Urinary bladder (tissue), 4 donors: ENCODE data around the gene AJM1. TPM values are rescaled to one million over a fixed set of nuclear protein-coding genes. Genes with fewer than 3 reads are reported as not detected.
"Not testable (repeated sequence)": the region's sequence is repeated elsewhere in the genome, so short reads cannot be mapped to it uniquely, and the experiment has no call there.

Experiments used
- DNase-seq: peaks from one replicate; pipeline ENCODE4 v3.0.0-alpha.2; 2015; ENCODE audit errors: extremely low spot score
- H3K27ac ChIP-seq: one replicate; pipeline ENCODE4 v1.5.1; 2013; ENCODE audit warnings: low read depth, mild to moderate bottlenecking, moderate library complexity
- H3K36me3 ChIP-seq: one replicate; pipeline ENCODE4 v1.6.1; 2013; ENCODE audit warnings: mild to moderate bottlenecking, moderate library complexity; ENCODE audit not compliant: insufficient read depth
- H3K4me1 ChIP-seq: one replicate; pipeline ENCODE4 v1.6.1; 2013; ENCODE audit warnings: mild to moderate bottlenecking, moderate library complexity; ENCODE audit not compliant: insufficient read depth
- H3K4me3 ChIP-seq: one replicate; pipeline ENCODE4 v1.5.1; 2013; ENCODE audit warnings: low read depth, low read length
- WGBS: extraction: QIAGEN DNeasy Blood & Tissue Kit; methylation state at CpG from one replicate; pipeline ENCODE4 v1.1.7; 2013; 5-methylcytosine and 5-hydroxymethylcytosine counted together
- polyA plus RNA-seq: library from polyadenylated mRNA; stranded (reverse); fragments of 200-250 nt; gene quantifications from one replicate; pipeline ENCODE4 v1.2.3, GENCODE V29; 2013
- total RNA-seq: library from RNA; depleted of rRNA; stranded (reverse); fragments of >200 nt; gene quantifications from one replicate; pipeline ENCODE4 v1.2.3, GENCODE V29; 2014
- donor health status: healthy with polysubstance abuse.
- donor health status: healthy.

AJM1 gene
- total and polyA plus RNA-seq, 2 donors = 0.69 to 6.9 TPM

DNA sequence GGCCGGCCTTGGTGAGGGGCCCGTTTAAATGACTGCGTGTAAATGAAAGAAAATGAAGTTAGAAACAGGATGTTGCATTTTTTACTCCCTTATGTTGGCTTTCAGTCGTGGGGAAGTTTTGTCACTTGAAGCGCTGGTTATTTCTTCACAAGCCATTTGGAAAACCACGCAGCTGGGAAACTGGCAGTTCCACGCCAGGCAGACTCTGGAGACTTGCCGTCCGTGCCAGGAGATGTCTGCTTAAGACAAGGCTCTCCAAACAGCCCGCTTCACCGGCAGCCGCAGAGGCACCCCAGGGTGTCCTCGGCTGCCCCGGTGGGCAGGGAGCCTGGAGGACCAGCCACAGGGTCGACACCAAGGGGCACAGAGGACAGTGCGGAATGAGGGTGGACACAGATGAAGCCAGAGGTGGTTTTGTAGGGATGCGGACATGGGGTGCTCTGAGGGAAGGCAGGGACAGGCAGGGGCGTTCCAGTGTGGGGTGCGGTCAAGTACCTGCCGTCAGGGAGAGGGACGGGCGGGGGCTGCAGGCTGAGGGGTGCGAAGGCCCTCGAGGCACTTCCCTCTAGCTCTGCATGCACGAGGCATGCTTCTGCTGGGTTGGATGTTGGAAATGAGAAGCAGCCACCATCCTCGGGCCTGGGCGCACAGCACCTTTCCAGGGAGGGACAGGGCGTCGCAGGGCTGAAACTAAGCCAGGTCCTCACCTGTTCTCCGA is 11.1 kb upstream of the AJM1 start:
- Histone ChIP-seq H3K4me3 (no peak overlapping the region), H3K36me3 (no peaks in the 10 kb centered on the region), H3K27ac (no peak overlapping the region), H3K4me1 (no peaks in the 10 kb centered on the region)
- 94% methylated on average over 30 of the region's 30 CpGs for WGBS
- DNase-seq = no peak

DNA sequence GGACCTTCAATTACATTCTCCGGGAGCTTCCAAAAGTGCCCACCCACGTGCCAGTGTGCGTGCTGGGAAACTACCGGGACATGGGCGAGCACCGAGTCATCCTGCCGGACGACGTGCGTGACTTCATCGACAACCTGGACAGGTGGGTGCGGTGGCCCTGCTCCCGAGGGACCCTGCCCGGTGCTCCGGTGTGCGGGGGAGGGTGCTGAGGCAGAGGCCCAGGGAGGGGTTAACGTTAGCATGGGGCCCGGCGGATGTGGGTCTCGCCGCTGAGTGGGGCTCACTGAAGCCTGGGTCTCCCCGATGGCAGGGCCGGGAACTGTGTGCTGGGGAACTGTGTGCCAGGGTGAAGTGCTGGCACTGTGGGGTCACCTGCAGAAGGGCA is 10.6 kb upstream of the AJM1 start:
- Histone ChIP-seq H3K27ac (no peak overlapping the region), H3K4me3 (no peak overlapping the region), H3K4me1 (no peaks in the 10 kb centered on the region), H3K36me3 (no peaks in the 10 kb centered on the region)
- no peak for DNase-seq
- 90% methylated on average over 23 of the region's 23 CpGs for WGBS

DNA sequence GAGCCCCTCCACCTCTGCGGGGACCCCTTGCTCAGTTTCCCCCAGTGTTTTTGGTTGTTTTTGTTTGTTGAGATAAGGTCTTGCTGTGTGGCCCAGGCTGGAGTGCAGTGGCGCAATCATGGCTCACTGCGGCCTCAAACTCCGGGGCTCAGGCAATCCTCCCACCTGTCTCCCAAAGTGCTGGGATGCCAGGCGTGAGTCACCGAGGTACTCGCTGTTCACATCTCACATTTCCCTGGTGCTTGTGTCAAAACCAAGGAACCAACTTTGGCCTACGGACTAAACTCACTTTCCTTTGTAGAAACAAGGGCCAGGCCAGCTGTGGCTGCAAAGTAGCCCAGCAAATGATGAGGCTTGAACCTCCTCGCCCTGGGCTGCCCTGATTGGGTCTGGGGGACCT is 9.7 kb upstream of the AJM1 start:
- Histone ChIP-seq H3K4me1 (no peaks in the 10 kb centered on the region), H3K4me3 (no peak overlapping the region), H3K36me3 (no peaks in the 10 kb centered on the region), H3K27ac (no peak overlapping the region)
- no peak for DNase-seq
- 93% methylated on average over 9 of the region's 9 CpGs for WGBS

DNA sequence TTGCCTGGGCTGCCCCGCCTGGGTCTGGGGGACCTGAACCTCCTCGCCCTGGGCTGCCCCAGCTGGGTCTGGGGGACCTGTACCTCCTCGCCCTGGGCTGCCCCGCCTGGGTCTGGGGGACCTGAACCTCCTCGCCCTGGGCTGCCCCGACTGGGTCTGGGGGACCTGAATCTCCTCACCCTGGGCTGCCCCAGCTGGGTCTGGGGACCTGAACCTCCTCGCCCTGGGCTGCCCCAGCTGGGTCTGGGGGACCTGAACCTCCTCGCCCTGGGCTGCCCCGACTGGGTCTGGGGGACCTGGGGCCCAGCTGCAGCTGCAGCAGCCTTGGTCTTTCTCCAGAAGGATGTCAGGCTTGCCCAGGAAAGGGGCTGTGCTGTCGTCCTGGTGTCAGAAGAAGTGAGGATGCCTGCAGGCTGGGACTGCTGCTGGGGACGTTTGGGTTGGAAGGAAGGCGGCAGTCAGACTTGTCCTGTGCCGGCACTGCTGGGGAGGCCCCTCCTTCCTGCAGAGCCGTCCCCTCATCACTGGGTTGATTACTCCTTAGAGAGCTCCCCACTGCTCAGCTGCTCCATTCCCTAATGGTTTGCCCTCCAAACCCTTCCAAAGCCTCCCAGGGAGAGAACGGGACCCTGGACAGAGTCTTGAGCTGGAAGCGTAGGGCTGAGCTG is 8.8 kb upstream of the AJM1 start:
- 82% methylated on average over 16 of the region's 16 CpGs for WGBS

DNA sequence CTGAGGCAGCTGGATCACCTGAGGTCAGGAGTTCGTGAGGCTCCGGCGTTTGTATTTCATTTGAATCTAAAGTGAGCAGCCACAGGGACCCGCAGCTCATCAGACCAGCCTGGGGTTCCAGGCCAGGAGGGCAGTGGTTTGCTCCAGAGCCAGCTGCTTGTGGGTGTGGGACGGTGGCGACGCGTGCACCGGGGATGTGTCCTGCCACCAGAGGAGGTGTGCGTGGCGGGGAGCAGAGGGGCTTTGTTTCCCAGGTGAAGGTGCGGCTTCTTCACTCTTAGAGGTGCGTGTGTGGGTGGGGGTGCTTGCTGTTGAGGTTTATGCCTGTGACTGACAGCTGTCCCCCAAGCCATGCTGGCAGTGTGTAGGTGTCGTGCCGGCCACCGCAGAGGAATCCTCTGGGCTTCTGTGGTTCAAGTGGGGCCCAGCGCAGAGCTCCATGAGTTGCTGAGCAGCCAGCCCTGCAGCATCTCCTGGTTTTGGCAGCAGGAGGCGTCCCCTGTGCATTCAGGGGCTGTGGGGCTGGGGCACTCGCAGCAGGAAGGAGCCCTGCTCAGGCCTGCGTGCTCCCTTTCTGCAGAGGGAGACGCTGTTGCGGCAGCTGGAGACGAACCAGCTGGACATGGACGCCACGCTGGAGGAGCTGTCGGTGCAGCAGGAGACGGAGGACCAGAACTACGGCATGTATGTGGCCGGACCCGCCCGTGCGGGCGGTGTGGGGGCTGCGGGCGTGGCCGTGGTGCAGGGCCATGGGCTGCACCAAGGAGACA is 6.9 kb upstream of the AJM1 start:
- WGBS = 88% methylated on average over 36 of the region's 36 CpGs
- no peak overlapping the region for H3K4me3 ChIP-seq
- no peak overlapping the region for H3K27ac ChIP-seq
- no peaks in the 10 kb centered on the region for H3K4me1 ChIP-seq
- H3K36me3 ChIP-seq = no peaks in the 10 kb centered on the region
- DNase-seq = no peak

More for the DNA sequence above, 8.8 kb upstream of the AJM1 start:
- not testable (repeated sequence) for H3K27ac ChIP-seq, H3K4me3 ChIP-seq, DNase-seq, H3K36me3 ChIP-seq, H3K4me1 ChIP-seq

DNA sequence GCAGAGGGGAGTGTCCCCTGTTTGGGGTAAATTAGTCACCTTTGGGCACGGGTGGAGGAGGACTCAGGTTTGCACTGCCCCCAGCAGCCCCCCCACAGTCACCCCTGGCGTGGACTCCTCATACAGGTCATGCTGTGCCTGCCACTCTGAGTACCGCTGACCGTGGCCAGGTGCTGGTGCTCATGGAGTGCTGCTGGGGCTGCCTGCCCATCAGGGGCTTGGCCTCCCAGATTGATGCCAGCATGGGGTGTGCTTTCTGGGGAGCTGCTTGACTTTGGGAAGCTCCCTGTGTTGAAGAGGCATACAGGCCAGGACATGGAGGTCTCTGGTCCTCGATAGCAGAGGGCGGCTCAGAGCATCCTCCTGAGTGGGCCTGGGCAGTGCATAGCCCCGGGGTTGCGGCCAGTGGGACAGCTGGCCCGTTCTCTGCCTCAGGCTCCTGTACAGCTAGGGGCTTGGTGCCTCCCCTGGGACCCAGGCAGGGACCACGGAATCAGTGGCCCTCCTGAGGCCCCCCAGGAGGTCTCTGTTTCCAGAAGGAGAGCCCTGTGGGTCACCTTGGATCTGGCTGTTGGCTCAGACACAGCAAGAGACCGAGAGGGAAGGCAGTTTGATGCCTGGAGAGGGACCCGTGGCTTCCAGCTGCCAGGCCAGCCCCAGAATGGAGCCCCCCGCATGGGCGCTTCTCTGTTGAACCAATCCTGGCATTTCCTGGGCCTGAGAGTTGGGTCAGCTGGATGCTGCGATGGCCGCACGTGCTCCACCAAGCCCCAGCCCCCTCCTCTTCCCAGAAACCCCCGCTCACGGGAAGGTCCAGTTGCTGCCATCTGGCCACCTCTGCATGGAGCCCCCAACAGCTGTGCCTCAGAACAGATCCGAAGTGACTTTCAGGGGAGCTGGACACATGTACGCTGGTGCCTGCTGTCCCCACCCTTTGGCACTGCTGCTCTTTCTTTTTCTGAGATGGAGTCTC is 6.1 kb upstream of the AJM1 start:
- WGBS = 89% methylated on average over 21 of the region's 21 CpGs
- Histone ChIP-seq H3K36me3 (no peaks in the 10 kb centered on the region), H3K27ac (no peak overlapping the region), H3K4me3 (no peak overlapping the region), H3K4me1 (no peaks in the 10 kb centered on the region)
- DNase-seq = no peak

DNA sequence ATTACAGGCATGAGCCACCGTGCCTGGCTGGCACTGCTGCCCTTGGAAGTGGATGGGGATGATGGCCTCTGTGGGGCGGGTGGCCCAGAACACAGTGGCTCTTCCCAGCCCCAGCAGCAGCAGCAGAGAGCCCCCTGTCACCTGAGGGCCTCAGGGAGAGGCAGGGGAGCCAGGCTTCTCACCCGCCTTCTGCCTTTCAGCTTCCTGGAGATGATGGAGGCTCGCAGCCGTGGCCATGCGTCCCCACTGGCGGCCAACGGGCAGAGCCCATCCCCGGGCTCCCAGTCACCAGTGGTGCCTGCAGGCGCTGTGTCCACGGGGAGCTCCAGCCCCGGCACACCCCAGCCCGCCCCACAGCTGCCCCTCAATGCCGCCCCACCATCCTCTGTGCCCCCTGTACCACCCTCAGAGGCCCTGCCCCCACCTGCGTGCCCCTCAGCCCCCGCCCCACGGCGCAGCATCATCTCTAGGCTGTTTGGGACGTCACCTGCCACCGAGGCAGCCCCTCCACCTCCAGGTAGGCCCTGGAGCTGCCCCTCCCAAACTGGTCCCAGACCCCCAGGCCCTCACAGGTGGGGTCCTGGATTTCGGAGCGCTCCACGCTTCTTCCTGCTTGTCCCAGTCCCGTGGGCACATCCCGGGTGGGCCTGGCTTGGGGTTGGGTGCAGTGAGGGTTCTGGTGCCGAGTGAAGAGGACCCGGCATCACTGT is 5.0 kb upstream of the AJM1 start:
- H3K4me1 ChIP-seq = no peaks in the 10 kb centered on the region
- WGBS = 90% methylated on average over 27 of the region's 27 CpGs
- H3K27ac ChIP-seq = no peak overlapping the region
- no peaks in the 10 kb centered on the region for H3K36me3 ChIP-seq
- no peak for DNase-seq
- no peak overlapping the region for H3K4me3 ChIP-seq

DNA sequence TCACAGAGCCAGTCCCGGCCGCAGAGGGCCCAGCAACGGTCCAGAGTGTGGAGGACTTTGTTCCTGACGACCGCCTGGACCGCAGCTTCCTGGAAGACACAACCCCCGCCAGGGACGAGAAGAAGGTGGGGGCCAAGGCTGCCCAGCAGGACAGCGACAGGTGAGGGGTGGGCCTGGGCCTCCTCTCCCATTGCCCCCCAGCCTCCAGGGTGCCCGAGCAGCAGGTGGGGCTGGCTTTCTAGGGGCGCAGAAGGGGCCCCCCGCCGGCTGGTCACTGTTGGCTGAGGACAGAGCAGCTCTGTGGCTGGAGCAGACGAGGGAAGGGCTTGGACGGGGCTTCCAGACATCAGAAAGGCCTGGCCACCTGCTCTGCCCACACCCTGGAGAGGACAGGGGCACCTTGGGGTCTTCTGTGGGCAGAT is 4.4 kb upstream of the AJM1 start:
- H3K36me3 ChIP-seq, H3K4me1 ChIP-seq, H3K4me3 ChIP-seq, H3K27ac ChIP-seq, DNase-seq: not testable (repeated sequence)
- WGBS = 89% methylated on average over 15 of the region's 15 CpGs

DNA sequence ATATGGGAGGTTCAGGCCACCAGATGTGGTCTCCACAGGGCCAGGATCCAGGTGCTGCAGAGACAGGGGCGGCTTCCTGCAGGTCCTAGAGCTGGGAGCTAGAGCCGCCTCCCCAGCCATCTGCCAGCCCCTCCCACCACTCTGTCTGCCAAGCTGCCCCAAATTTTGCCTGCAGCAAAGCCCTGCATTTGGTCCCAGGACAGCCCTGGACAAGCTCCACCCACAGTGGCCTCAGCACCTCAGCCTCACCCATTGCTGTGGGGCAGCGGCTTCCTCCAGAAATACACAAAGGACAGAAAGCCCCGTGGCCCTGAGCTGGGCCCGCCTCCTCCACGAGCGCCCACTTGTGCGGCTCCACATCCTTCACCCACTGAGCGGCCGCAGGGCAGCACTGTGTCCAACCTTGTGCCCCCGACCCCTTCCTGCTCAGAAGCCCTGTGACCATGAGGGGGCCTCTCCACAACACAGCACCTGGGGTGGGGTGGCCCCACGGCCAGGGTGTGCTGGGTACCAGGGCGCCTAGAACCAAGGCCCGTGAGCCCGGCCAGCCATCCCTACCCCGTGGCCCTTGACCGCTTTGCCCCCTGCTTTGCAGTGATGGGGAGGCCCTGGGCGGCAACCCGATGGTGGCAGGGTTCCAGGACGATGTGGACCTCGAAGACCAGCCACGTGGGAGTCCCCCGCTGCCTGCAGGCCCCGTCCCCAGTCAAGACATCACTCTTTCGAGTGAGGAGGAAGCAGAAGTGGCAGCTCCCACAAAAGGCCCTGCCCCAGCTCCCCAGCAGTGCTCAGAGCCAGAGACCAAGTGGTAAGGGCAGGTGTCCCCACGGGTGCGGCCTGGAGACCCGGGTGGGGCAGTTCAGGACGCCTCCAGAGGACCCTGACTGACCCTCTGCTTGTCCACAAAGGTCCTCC is 3.7 kb upstream of the AJM1 start:
- DNase-seq = no peak
- H3K27ac ChIP-seq = no peak overlapping the region
- no peak overlapping the region for H3K4me3 ChIP-seq
- no peaks in the 10 kb centered on the region for H3K4me1 ChIP-seq
- 86% methylated on average over 29 of the region's 29 CpGs for WGBS
- no peaks in the 10 kb centered on the region for H3K36me3 ChIP-seq

DNA sequence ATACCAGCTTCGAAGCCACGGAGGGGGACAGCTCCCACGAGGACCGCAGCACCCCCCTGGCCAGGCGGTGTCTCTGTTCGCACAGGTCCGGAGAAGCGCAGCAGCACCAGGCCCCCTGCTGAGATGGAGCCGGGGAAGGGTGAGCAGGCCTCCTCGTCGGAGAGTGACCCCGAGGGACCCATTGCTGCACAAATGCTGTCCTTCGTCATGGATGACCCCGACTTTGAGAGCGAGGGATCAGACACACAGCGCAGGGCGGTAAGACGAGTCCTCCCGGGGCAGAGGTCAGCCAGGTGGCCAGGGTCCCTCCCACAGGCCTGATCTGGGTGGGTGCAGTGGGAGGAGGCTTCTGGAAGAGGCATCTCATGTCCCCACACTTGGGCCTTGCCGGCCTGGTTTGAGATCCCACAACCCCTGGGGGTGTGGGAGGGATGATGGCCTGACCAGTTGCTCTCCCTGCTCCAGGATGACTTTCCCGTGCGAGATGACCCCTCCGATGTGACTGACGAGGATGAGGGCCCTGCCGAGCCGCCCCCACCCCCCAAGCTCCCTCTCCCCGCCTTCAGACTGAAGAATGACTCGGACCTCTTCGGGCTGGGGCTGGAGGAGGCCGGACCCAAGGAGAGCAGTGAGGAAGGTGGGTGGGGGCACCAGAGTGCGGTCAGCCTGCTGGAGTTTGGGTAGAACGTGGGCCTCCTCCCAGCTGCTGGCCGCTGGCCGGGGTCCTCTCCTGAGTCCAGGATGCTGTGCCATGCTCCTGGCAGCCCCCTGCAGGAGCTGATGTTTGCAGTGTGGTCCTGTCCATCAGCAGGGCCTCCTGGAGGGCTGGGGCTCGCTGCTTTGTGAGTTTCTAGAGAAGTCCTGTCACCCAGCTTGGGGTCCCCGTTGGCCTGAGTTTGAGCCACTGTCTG is 2.8 kb upstream of the AJM1 start:
- no peak for DNase-seq
- WGBS = 85% methylated on average over 36 of the region's 36 CpGs
- no peak overlapping the region for H3K4me3 ChIP-seq
- H3K36me3 ChIP-seq = no peaks in the 10 kb centered on the region
- H3K27ac ChIP-seq = no peak overlapping the region
- H3K4me1 ChIP-seq = no peaks in the 10 kb centered on the region

DNA sequence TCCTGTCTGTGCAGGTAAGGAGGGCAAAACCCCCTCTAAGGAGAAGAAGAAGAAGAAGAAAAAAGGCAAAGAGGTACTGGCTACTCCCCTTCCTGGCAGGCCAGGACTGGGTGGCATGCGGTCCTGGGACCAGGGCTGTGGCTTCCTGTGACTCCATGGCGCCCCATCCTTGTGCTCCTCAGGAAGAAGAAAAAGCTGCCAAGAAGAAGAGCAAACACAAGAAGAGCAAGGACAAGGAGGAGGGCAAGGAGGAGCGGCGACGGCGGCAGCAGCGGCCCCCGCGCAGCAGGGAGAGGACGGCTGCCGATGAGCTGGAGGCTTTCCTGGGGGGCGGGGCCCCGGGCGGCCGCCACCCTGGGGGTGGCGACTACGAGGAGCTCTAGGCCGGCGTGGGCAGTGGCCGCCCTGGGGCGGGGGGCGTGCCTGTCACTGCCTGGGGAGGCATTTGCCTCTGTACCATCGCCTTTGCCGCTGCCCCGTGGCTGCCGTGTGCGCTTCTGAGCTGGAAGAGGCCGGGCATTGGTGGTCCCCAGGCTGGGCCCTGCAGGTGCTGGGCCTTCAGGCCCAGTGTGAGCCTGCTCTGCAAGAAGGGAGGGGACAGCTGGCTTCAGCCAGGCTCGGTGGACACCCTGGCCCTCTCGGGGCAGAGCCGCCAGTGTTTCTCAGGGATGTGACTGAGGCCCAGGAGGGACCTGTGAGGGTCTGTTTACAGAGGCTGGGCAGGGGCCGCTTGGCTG is 2.0 kb upstream of the AJM1 start:
- Histone ChIP-seq H3K4me3 (no peak overlapping the region), H3K4me1 (no peaks in the 10 kb centered on the region), H3K27ac (no peak overlapping the region), H3K36me3 (no peaks in the 10 kb centered on the region)
- 77% methylated on average over 32 of the region's 32 CpGs for WGBS
- DNase-seq = no peak
